Measurements from ENCODE around the gene TMEM51.

The TMEM51 gene

GRCh38 chr1:15150376-15150775 is 3.2 kb upstream of the TMEM51 start:
- H3K27ac ChIP-seq, result no peak overlapping the region
- peak overlapping the region; percentile 12 for H3K4me3 ChIP-seq (ENCODE audit: low read depth, low read length)
- H3K4me2 ChIP-seq (ENCODE audit: low read length), result no peak overlapping the region
- H3K9ac ChIP-seq, result no peak overlapping the region
- no peak overlapping the region for H2AFZ ChIP-seq
- H3K9me3 ChIP-seq (ENCODE audit: control insufficient read depth, low read length), result no peaks in the 10 kb centered on the region
- no peaks in the 10 kb centered on the region for H3K4me1 ChIP-seq
- no peaks in the 10 kb centered on the region for H3K36me3 ChIP-seq (ENCODE audit: control insufficient read depth, insufficient read depth, low read length)
- no peak for TF ChIP-seq CTCF (IDR thresholded peaks at IDR 0.05)
- H3K79me2 ChIP-seq, result no peaks in the 10 kb centered on the region
- no peaks in the 10 kb centered on the region for H3K27me3 ChIP-seq (ENCODE audit: control insufficient read depth, insufficient read depth, low read length)

GRCh38 chr1:15151377-15151806 is 2.2 kb upstream of the TMEM51 start:
- H3K9ac ChIP-seq, result no peak overlapping the region
- no peak overlapping the region for H3K27ac ChIP-seq

GRCh38 chr1:15151871-15152270 is 1.7 kb upstream of the TMEM51 start:
- H3K9ac ChIP-seq, result no peak overlapping the region

More at GRCh38 chr1:15151377-15151806, 2.2 kb upstream of the TMEM51 start:
- Histone ChIP-seq H3K36me3 (ENCODE audit: control insufficient read depth, insufficient read depth, low read length) (no peaks in the 10 kb centered on the region), H3K9me3 (ENCODE audit: control insufficient read depth, low read length) (no peaks in the 10 kb centered on the region), H3K4me3 (ENCODE audit: low read depth, low read length) (peak overlapping the region; percentile 12), H3K4me2 (ENCODE audit: low read length) (peak overlapping the region; percentile 82), H2AFZ (no peak overlapping the region), H3K4me1 (no peaks in the 10 kb centered on the region), H3K27me3 (ENCODE audit: control insufficient read depth, insufficient read depth, low read length) (no peaks in the 10 kb centered on the region), H3K79me2 (no peaks in the 10 kb centered on the region)
- TF ChIP-seq CTCF (IDR thresholded peaks at IDR 0.05), result no peak

GRCh38 chr1:15152318-15153183 is 996 bp upstream of the TMEM51 start:
- Histone ChIP-seq H3K79me2 (no peaks in the 10 kb centered on the region), H3K27ac (peak overlapping the region; percentile 64), H3K9ac (no peak overlapping the region), H3K36me3 (ENCODE audit: control insufficient read depth, insufficient read depth, low read length) (no peaks in the 10 kb centered on the region), H3K27me3 (ENCODE audit: control insufficient read depth, insufficient read depth, low read length) (no peaks in the 10 kb centered on the region), H3K9me3 (ENCODE audit: control insufficient read depth, low read length) (no peaks in the 10 kb centered on the region), H3K4me1 (no peaks in the 10 kb centered on the region), H2AFZ (peak overlapping the region; percentile 66), H3K4me2 (ENCODE audit: low read length) (peak overlapping the region; percentile 82), H3K4me3 (ENCODE audit: low read depth, low read length) (peak overlapping the region; percentile 76)
- TF ChIP-seq CTCF (IDR thresholded peaks at IDR 0.05), result peak; percentile 36

More at GRCh38 chr1:15151871-15152270, 1.7 kb upstream of the TMEM51 start:
- Histone ChIP-seq H3K4me2 (ENCODE audit: low read length) (peak overlapping the region; percentile 82), H3K4me1 (no peaks in the 10 kb centered on the region), H3K4me3 (ENCODE audit: low read depth, low read length) (peak overlapping the region; percentile 76), H3K9me3 (ENCODE audit: control insufficient read depth, low read length) (no peaks in the 10 kb centered on the region), H3K27ac (no peak overlapping the region), H2AFZ (peak overlapping the region; percentile 66), H3K27me3 (ENCODE audit: control insufficient read depth, insufficient read depth, low read length) (no peaks in the 10 kb centered on the region), H3K79me2 (no peaks in the 10 kb centered on the region), H3K36me3 (ENCODE audit: control insufficient read depth, insufficient read depth, low read length) (no peaks in the 10 kb centered on the region)
- no peak for TF ChIP-seq CTCF (IDR thresholded peaks at IDR 0.05)

All from parathyroid adenoma (tissue), 2 donors.